Lung (tissue), 12 donors: ENCODE measurements around the gene OSBPL6. TPM values are rescaled to one million over a fixed set of nuclear protein-coding genes. Genes with fewer than 3 reads are reported as not detected.

ENCODE experiments used
- ATAC-seq: fragments of 200-7000 bp; cut with Tn5 transposase; one replicate; pipeline ENCODE4 v1.9.1; 2020; ENCODE audit warnings: moderate number of reproducible peaks; ENCODE audit not compliant: insufficient read depth, low FRiP score
- DNase-seq, 3 donors: peaks; one replicate each; pipeline ENCODE4 v3.0.0-alpha.2; 2013 to 2017
- H3K27ac ChIP-seq, 2 donors: one replicate each; pipeline ENCODE4 v1.5.1; 2013; ENCODE audit warnings: mild to moderate bottlenecking in 2 of 2, moderate library complexity in 2 of 2, control low read depth in 1 of 2, inconsistent platforms in 1 of 2, low read depth in 1 of 2, low read length in 1 of 2
- H3K27me3 ChIP-seq, 3 donors: one replicate each; pipeline ENCODE4 v1.5.1; 2013; ENCODE audit warnings: low read length in 2 of 3; ENCODE audit not compliant: control insufficient read depth in 3 of 3, insufficient read depth in 3 of 3
- H3K36me3 ChIP-seq, 4 donors: one replicate each; pipeline ENCODE4 v1.5.1; 2013; ENCODE audit warnings: low read length in 4 of 4, mild to moderate bottlenecking in 1 of 4, moderate library complexity in 1 of 4; ENCODE audit not compliant: control insufficient read depth in 4 of 4, insufficient read depth in 4 of 4
- H3K4me1 ChIP-seq, 5 donors: one replicate each; pipeline ENCODE4 v1.5.1; 2013; ENCODE audit warnings: low read length in 5 of 5, mild to moderate bottlenecking in 2 of 5, moderate library complexity in 1 of 5; ENCODE audit not compliant: control insufficient read depth in 5 of 5, insufficient read depth in 5 of 5
- H3K4me3 ChIP-seq: one replicate; pipeline ENCODE4 v1.5.1; 2013; ENCODE audit warnings: mild to moderate bottlenecking, control low read depth, moderate library complexity
- H3K9ac ChIP-seq, 2 donors: one replicate each; pipeline ENCODE4 v1.5.1; 2013; ENCODE audit warnings: low read length in 2 of 2, control low read depth in 1 of 2; ENCODE audit not compliant: insufficient read depth in 1 of 2
- H3K9me3 ChIP-seq, 4 donors: one replicate each; pipeline ENCODE4 v1.5.1; 2013; ENCODE audit warnings: low read length in 3 of 4, mild to moderate bottlenecking in 1 of 4, moderate library complexity in 1 of 4; ENCODE audit not compliant: control insufficient read depth in 4 of 4, insufficient read depth in 3 of 4
- WGBS, 2 donors: extraction: QIAGEN DNeasy Blood & Tissue Kit; methylation state at CpG; one replicate each; pipeline ENCODE4 v1.1.7; 2013; 5-methylcytosine and 5-hydroxymethylcytosine counted together
- polyA plus RNA-seq, 2 donors: library from polyadenylated mRNA; stranded (reverse); fragments of 200-250 nt; gene quantifications; one replicate each; pipeline ENCODE4 v1.2.1, GENCODE V29; 2013
- total RNA-seq, 2 donors: library from RNA; depleted of rRNA in 1 of 2; stranded (reverse); fragments of >200 nt in 1 of 2; gene quantifications; one replicate each; pipeline ENCODE4 v1.2.1, GENCODE V29; 2014 to 2021
- TF ChIP-seq, protein P1 (sequence below): IDR thresholded peaks from 2 replicates; pipeline ENCODE4 v1.5.1; 2012; ENCODE audit warnings: mild to moderate bottlenecking; ENCODE audit errors: control extremely low read depth, extremely low read depth
- donor health status: control.
- donor health status: control.
- donor health status: Bipolar disorder and iron deficiency.
- donor health status: healthy.
- donor health status: DM: yes; HTN: yes; CAD: no.

OSBPL6 gene
- total and polyA plus RNA-seq, 4 donors, result 1.9 to 23.5 (median 7.8) TPM

DNA sequence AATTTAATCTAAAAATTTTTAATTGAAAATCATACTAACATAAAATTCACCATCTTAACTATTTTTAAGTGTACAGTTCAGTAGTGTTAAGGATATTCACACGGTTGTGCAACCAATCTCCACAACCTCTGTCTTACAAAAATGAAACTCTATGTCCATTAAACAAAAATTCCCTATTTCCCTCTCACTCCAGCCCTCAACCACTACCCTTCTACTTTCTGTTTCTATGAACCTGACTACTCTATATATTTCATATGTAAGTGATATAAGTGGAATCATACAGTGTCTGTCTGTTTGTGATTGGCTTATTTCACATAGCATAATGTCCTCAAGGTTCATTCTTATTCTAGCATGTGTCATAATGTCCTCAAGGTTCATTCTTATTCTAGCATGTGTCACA, 34.3 kb upstream of the OSBPL6 start:
- DNase-seq (no peak), ATAC-seq (no peak)
- Histone ChIP-seq H3K9ac (no peak overlapping the region), H3K27me3 (no peaks in the 10 kb centered on the region), H3K36me3 (no peaks in the 10 kb centered on the region), H3K9me3 (no peaks in the 10 kb centered on the region), H3K4me1 (peaks cover 0 to 4% (median 0%) of the 10 kb centered on the region in 5 donors), H3K4me3 (no peak overlapping the region), H3K27ac (no peak overlapping the region)
- 86 to 89% methylated on average over 1 of the region's 1 CpG for WGBS, 2 donors
- TF ChIP-seq, protein P1, sequence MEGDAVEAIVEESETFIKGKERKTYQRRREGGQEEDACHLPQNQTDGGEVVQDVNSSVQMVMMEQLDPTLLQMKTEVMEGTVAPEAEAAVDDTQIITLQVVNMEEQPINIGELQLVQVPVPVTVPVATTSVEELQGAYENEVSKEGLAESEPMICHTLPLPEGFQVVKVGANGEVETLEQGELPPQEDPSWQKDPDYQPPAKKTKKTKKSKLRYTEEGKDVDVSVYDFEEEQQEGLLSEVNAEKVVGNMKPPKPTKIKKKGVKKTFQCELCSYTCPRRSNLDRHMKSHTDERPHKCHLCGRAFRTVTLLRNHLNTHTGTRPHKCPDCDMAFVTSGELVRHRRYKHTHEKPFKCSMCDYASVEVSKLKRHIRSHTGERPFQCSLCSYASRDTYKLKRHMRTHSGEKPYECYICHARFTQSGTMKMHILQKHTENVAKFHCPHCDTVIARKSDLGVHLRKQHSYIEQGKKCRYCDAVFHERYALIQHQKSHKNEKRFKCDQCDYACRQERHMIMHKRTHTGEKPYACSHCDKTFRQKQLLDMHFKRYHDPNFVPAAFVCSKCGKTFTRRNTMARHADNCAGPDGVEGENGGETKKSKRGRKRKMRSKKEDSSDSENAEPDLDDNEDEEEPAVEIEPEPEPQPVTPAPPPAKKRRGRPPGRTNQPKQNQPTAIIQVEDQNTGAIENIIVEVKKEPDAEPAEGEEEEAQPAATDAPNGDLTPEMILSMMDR, result no peak

DNA sequence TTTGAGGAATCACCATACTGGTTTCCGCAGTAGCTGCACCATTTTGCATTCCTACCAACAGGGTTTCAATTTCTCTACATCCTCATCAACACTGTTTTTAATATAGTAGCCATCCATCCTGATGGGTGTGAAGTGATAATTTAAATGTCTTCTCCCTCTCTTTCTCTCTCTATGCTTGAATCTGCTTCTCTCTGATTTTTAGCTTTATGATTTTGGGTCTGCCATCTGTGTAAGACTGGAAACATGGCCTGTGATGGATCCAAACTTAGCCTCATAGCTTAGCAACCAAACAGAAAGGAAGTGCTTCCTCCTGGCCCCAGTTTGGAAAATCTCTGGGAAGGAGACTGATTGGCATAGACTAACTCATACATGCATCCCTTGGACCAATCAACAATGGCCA, 33.7 kb upstream of the OSBPL6 start:
- no peak overlapping the region for H3K27ac ChIP-seq
- WGBS, 2 donors, result 96 to 100% methylated on average over 1 of the region's 1 CpG
- H3K4me1 ChIP-seq, result peaks cover 0 to 4% (median 0%) of the 10 kb centered on the region in 5 donors
- H3K36me3 ChIP-seq, result no peaks in the 10 kb centered on the region
- no peak overlapping the region for H3K9ac ChIP-seq
- H3K27me3 ChIP-seq, result no peaks in the 10 kb centered on the region
- no peaks in the 10 kb centered on the region for H3K9me3 ChIP-seq
- DNase-seq (no peak), ATAC-seq (no peak)
- H3K4me3 ChIP-seq, result no peak overlapping the region
- TF ChIP-seq, protein P1, result no peak

DNA sequence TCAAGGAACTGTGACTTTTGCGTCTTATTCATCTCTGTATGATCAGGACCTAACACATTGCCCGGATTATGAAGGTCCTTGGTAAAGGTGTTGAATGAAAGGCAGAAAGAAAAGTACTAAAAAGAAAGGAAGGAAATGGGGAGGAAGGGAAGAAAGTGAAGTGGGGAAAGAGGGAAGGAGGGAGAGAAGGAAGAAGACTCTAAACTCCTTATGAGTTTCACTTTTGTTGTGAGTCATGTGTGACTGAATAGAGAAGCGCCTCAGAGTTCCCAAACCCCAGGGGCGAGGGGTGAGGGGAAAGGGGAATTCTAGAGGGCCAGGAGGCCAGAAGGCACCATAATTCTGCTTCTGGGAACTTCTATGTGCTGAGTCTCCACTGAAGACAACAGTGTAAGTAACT, 30.9 kb upstream of the OSBPL6 start:
- H3K9me3 ChIP-seq, result no peaks in the 10 kb centered on the region
- 71 to 79% methylated on average over 4 of the region's 4 CpGs for WGBS, 2 donors
- DNase-seq (no peak), ATAC-seq (no peak)
- no peak overlapping the region for H3K4me3 ChIP-seq
- H3K9ac ChIP-seq, result no peak overlapping the region
- H3K27me3 ChIP-seq, result no peaks in the 10 kb centered on the region
- no peak overlapping the region for H3K27ac ChIP-seq
- TF ChIP-seq, protein P1, result no peak
- H3K36me3 ChIP-seq, result no peaks in the 10 kb centered on the region
- peaks cover 0 to 4% (median 0%) of the 10 kb centered on the region in 5 donors for H3K4me1 ChIP-seq

DNA sequence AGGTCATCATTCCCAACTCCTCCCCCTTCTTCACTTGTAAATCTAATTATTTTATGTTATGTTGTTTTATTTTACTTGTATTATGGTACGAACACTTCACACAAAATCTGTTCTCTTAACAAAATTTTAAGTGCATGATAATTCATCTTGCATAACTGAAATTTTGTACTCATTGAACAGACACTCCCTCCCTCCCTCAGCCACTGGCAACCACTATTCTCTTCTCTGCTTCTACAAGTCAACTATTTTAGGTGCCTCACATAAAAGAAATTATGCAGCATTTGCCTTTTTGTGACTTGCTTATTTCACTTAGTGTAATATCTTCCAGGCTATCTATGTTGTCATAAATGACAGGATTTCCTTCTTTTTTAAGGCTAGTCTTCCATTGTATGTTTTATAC, 30.4 kb upstream of the OSBPL6 start:
- no peaks in the 10 kb centered on the region for H3K36me3 ChIP-seq
- H3K4me1 ChIP-seq, result peaks cover 0 to 3% (median 0%) of the 10 kb centered on the region in 5 donors
- no peak overlapping the region for H3K27ac ChIP-seq
- no peak overlapping the region for H3K9ac ChIP-seq
- WGBS, 2 donors, result 0 to 69% methylated on average over 1 of the region's 1 CpG
- no peak overlapping the region for H3K4me3 ChIP-seq
- no peaks in the 10 kb centered on the region for H3K27me3 ChIP-seq
- ATAC-seq (no peak), DNase-seq (no peak)
- TF ChIP-seq, protein P1, result no peak
- H3K9me3 ChIP-seq, result no peaks in the 10 kb centered on the region
